PC-9 (cell line): ENCODE results near the gene AGAP2. TPM values are rescaled to one million over a fixed set of nuclear protein-coding genes. Genes with fewer than 3 reads are reported as not detected.

Experiments
- BruUV-seq: library from RNA; stranded (reverse); fragments of 400-500 nt; replicated peaks from 2 replicates; lab custom pipeline; 2021; lab: Mats Ljungman, UMichigan
- CTCF ChIA-PET: fragments of 300-600 bp; sonication (Branson Sonifier 250); formaldehyde crosslinking; loops from one replicate; lab custom pipeline; 2022; ENCODE audit warnings: antibody characterized with exemption; lab: Charles Lee
- POLR2A ChIA-PET: fragments of 300-600 bp; sonication (Branson Sonifier 250); formaldehyde crosslinking; loops from one replicate; lab custom pipeline; 2022; ENCODE audit warnings: antibody characterized with exemption; ENCODE audit not compliant: unreplicated experiment; lab: Charles Lee
- DNase-seq, 2 experiments: peaks; one replicate each; pipeline versions ENCODE4 v3.0.0 to v3.0.0-alpha.2; 2015 to 2022; ENCODE audit warnings: mixed read lengths in 1 of 2
- H2AFZ ChIP-seq: fragments of 200-600 bp; sonication (generic); 2 replicates; pipeline ENCODE4 v1.8.1; 2017; ENCODE audit warnings: antibody characterized with exemption
- H3F3A ChIP-seq: fragments of 200-600 bp; sonication (generic); 2 replicates; pipeline ENCODE4 v1.8.1; 2017; ENCODE audit warnings: antibody characterized with exemption, mild to moderate bottlenecking, low read depth; ENCODE audit not compliant: insufficient read depth
- H3K27ac ChIP-seq: fragments of 200-600 bp; sonication (generic); 2 replicates; pipeline ENCODE4 v1.6.1; 2016; ENCODE audit warnings: mixed run types
- H3K27me3 ChIP-seq: fragments of 200-600 bp; sonication (generic); 2 replicates; pipeline ENCODE4 v1.6.1; 2016; ENCODE audit warnings: low read depth, mixed run types; ENCODE audit not compliant: insufficient read depth
- H3K36me3 ChIP-seq: fragments of 200-600 bp; sonication (generic); 2 replicates; pipeline ENCODE4 v1.6.1; 2016; ENCODE audit warnings: low read depth, mixed run types
- H3K4me1 ChIP-seq: fragments of 200-600 bp; sonication (generic); replicated peaks from 2 replicates; pipeline ENCODE4 v1.6.1; 2016; ENCODE audit warnings: mixed run types; ENCODE audit not compliant: insufficient read depth
- H3K4me2 ChIP-seq: fragments of 200-600 bp; sonication (generic); 2 replicates; pipeline ENCODE4 v1.6.1; 2017; ENCODE audit warnings: mixed run types
- H3K4me3 ChIP-seq: fragments of 200-600 bp; sonication (generic); 2 replicates; pipeline ENCODE4 v1.6.1; 2016; ENCODE audit warnings: mixed run types
- H3K79me2 ChIP-seq: fragments of 200-600 bp; sonication (generic); 2 replicates; pipeline ENCODE4 v1.6.1; 2017; ENCODE audit warnings: low read depth, mixed run types
- H3K9me2 ChIP-seq: fragments of 200-600 bp; sonication (generic); 2 replicates; pipeline ENCODE4 v1.8.1; 2017; ENCODE audit warnings: mild to moderate bottlenecking; ENCODE audit not compliant: insufficient read depth
- H3K9me3 ChIP-seq: fragments of 200-600 bp; sonication (generic); 2 replicates; pipeline ENCODE4 v1.8.1; 2016; ENCODE audit warnings: low read depth; ENCODE audit not compliant: insufficient read depth
- H4K20me1 ChIP-seq: fragments of 200-600 bp; sonication (generic); 2 replicates; pipeline ENCODE4 v1.8.1; 2017; ENCODE audit not compliant: insufficient read depth
- EZH2 ChIP-seq: fragments of 200-600 bp; sonication (generic); IDR thresholded peaks from 2 replicates; pipeline ENCODE4 v1.8.0; 2017; ENCODE audit warnings: antibody characterized with exemption, low read depth
- intact Hi-C: fragments of 100-400 bp; cut with micrococcal nuclease; formaldehyde crosslinking; loops from one replicate; pipeline ENCODE4 v1.10.0; 2022; ENCODE audit not compliant: unreplicated experiment
- microRNA-seq: library from miRNA; unstranded; fragments of <30 nt; microRNA quantifications from one replicate; pipeline ENCODE4 v1.2.0, GENCODE V29; 2021; ENCODE audit warnings: borderline number of aligned reads, borderline replicate concordance
- total RNA-seq: library from RNA; stranded (reverse); gene quantifications from 2 replicates; pipeline ENCODE4 v1.2.3, GENCODE V29; 2021
- TF ChIP-seq, protein P1 (sequence below): fragments of 200-600 bp; sonication (generic); conservative IDR thresholded peaks from 2 replicates; pipeline ENCODE4 v1.6.1; 2017; ENCODE audit warnings: mixed run types, antibody characterized with exemption, mild to moderate bottlenecking, moderate library complexity

Gene AGAP2
- total RNA-seq, 1 experiment from 2014 or later, result 0.50 TPM

DNA sequence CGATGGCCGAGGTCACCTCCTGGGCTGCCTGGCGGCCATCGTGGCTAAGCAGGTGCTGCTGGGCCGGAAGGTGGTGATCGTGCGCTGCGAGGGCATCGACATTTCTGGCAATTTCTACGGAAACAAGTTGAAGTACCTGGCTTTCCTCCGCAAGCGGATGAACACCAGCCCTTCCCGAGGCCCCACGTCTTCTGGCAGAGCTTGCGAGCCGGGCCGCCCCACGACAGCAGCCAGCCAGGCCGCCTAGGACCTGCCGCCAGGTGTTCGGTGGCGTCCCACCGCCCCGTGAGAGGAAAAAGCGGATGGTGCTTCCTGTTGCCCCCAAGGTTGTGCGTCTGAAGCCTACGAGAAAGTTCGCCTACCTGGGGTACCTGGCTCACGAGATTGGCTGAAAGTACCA lies 63.9 kb downstream of the AGAP2 start:
- CTCF ChIA-PET, result no interaction called here
- no peaks in the 10 kb centered on the region for H4K20me1 ChIP-seq
- no peaks in the 10 kb centered on the region for H3F3A ChIP-seq
- H2AFZ ChIP-seq, result no peak overlapping the region
- H3K36me3 ChIP-seq, result no peaks in the 10 kb centered on the region
- H3K4me3 ChIP-seq, result no peak overlapping the region
- no peak for DNase-seq
- intact Hi-C loops, result no loop called here
- BruUV-seq, result no TSS peak
- H3K9me3 ChIP-seq, result no peaks in the 10 kb centered on the region
- no peaks in the 10 kb centered on the region for H3K79me2 ChIP-seq
- POLR2A ChIA-PET, result no interaction called here
- peaks cover 45% of the 10 kb centered on the region for H3K27me3 ChIP-seq
- no peaks in the 10 kb centered on the region for H3K4me1 ChIP-seq
- no peak overlapping the region for H3K27ac ChIP-seq
- H3K4me2 ChIP-seq, result no peak overlapping the region
- H3K9me2 ChIP-seq, result no peaks in the 10 kb centered on the region
- TF ChIP-seq EZH2, result no peak
- TF ChIP-seq, protein P1, sequence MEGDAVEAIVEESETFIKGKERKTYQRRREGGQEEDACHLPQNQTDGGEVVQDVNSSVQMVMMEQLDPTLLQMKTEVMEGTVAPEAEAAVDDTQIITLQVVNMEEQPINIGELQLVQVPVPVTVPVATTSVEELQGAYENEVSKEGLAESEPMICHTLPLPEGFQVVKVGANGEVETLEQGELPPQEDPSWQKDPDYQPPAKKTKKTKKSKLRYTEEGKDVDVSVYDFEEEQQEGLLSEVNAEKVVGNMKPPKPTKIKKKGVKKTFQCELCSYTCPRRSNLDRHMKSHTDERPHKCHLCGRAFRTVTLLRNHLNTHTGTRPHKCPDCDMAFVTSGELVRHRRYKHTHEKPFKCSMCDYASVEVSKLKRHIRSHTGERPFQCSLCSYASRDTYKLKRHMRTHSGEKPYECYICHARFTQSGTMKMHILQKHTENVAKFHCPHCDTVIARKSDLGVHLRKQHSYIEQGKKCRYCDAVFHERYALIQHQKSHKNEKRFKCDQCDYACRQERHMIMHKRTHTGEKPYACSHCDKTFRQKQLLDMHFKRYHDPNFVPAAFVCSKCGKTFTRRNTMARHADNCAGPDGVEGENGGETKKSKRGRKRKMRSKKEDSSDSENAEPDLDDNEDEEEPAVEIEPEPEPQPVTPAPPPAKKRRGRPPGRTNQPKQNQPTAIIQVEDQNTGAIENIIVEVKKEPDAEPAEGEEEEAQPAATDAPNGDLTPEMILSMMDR, result no peak

Small RNA genes within 50 kb of the gene (microRNA-seq; reads per million reads assigned to microRNA genes)
- not detected for gene MIR6759

Other genes with a start within 250 kb of the AGAP2 start
- 15.6 and 17.3 TPM in 2 replicates for gene DDIT3, start 218.2 kb downstream of the AGAP2 start, total RNA-seq
- gene MBD6, start 215.9 kb downstream of the AGAP2 start, total RNA-seq, result 47.3 and 78.4 TPM in 2 replicates
- gene DCTN2, start 191.6 kb downstream of the AGAP2 start, total RNA-seq, result 93.4 and 105 TPM in 2 replicates
- 0.07 TPM in 1 of 2 replicates, not detected in the other for gene KIF5A, start 188.7 kb downstream of the AGAP2 start, total RNA-seq
- 47.7 and 48.7 TPM in 2 replicates for gene PIP4K2C, start 147.6 kb downstream of the AGAP2 start, total RNA-seq
- 16.2 and 18.1 TPM in 2 replicates for gene DTX3, start 133.9 kb downstream of the AGAP2 start, total RNA-seq
- gene ARHGEF25, start 127.3 kb downstream of the AGAP2 start, total RNA-seq, result 12.9 and 18.8 TPM in 2 replicates
- 15.0 and 17.9 TPM in 2 replicates for gene B4GALNT1, start 105.5 kb downstream of the AGAP2 start, total RNA-seq
- 96.7 and 108 TPM in 2 replicates for gene OS9, start 44.6 kb downstream of the AGAP2 start, total RNA-seq
- gene TSPAN31, start 6.3 kb upstream of the AGAP2 start, total RNA-seq, result 18.2 and 22.5 TPM in 2 replicates
- gene CDK4, start 13.6 kb upstream of the AGAP2 start, total RNA-seq, result 156 and 194 TPM in 2 replicates
- 18.9 and 21.2 TPM in 2 replicates for gene MARCHF9, start 16.4 kb upstream of the AGAP2 start, total RNA-seq
- 1.6 and 1.8 TPM in 2 replicates for gene CYP27B1, start 28.3 kb upstream of the AGAP2 start, total RNA-seq
- 15.8 and 17.9 TPM in 2 replicates for gene METTL1, start 33.4 kb upstream of the AGAP2 start, total RNA-seq
- 13.1 and 17.8 TPM in 2 replicates for gene EEF1AKMT3, start 33.9 kb upstream of the AGAP2 start, total RNA-seq
- 38.1 and 44.8 TPM in 2 replicates for gene TSFM, start 44.0 kb upstream of the AGAP2 start, total RNA-seq
- 1.6 and 3.0 TPM in 2 replicates for gene AVIL, start 80.0 kb upstream of the AGAP2 start, total RNA-seq
- 102 and 107 TPM in 2 replicates for gene CTDSP2, start 108.0 kb upstream of the AGAP2 start, total RNA-seq
- gene ATP23, start 202.8 kb upstream of the AGAP2 start, total RNA-seq, result 5.1 and 6.5 TPM in 2 replicates